RWPE1 (cell line): ENCODE results near the gene SESN2.

ENCODE experiments used
- CTCF ChIA-PET: fragments of 350-600 bp; sonication (Branson Sonifier 250); formaldehyde crosslinking; extraction: SDS; loops from one replicate; lab custom pipeline; 2021; lab: Yijun Ruan, JAX
- POLR2A ChIA-PET: fragments of 400-600 bp; formaldehyde crosslinking; extraction: SDS; loops from one replicate; lab custom pipeline; 2020; ENCODE audit warnings: antibody characterized with exemption; ENCODE audit not compliant: low non-redundant PET; lab: Yijun Ruan, JAX
- DNase-seq: peaks from one replicate; pipeline ENCODE4 v3.0.0; 2012; ENCODE audit warnings: low spot score
- H3K27ac ChIP-seq: fragments of 450-650 bp; 2 replicates; pipeline ENCODE4 v1.5.1; 2017
- TF ChIP-seq, protein P1 (sequence below): fragments of 450-650 bp; conservative IDR thresholded peaks from 2 replicates; pipeline ENCODE4 v1.5.1; 2017; ENCODE audit warnings: low read depth, mild to moderate bottlenecking

SESN2 gene, protein sequence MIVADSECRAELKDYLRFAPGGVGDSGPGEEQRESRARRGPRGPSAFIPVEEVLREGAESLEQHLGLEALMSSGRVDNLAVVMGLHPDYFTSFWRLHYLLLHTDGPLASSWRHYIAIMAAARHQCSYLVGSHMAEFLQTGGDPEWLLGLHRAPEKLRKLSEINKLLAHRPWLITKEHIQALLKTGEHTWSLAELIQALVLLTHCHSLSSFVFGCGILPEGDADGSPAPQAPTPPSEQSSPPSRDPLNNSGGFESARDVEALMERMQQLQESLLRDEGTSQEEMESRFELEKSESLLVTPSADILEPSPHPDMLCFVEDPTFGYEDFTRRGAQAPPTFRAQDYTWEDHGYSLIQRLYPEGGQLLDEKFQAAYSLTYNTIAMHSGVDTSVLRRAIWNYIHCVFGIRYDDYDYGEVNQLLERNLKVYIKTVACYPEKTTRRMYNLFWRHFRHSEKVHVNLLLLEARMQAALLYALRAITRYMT

DNA sequence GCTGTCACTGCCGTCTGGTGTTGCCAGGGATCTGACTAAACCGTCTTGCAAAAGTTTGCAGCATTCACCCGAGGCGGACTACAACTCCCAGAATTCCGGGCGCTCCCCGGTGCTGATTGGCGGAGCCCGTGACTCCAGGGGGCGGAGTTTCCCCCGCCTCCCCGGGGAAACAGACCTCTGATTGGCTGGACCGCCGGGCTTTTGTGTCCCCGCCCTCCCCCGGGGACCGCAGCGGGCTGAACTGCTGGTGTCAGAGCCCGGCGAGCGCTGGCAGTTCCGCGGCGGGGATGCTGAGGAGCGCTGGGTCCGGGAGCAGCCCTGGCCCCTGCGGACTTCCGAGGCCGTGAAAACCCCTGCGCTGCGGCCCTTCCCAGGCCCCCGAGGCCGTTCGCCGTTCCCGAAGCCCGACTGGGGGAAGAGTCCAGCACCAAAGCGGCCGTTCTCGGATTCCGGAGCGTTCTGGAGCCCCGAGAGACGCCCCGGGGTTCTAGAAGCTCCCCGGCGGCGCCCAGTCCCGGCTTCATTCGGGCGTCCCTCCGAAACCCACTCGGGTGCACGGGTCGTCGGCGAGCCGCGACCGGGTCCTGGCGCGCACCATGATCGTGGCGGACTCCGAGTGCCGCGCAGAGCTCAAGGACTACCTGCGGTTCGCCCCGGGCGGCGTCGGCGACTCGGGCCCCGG lies at the start of gene SESN2:
Gene SESN2 (plus strand): TSS at position 267 of the 682 bp plus-strand sequence. CDS start 330 bp downstream, at position 597.
- TF ChIP-seq, protein P1, sequence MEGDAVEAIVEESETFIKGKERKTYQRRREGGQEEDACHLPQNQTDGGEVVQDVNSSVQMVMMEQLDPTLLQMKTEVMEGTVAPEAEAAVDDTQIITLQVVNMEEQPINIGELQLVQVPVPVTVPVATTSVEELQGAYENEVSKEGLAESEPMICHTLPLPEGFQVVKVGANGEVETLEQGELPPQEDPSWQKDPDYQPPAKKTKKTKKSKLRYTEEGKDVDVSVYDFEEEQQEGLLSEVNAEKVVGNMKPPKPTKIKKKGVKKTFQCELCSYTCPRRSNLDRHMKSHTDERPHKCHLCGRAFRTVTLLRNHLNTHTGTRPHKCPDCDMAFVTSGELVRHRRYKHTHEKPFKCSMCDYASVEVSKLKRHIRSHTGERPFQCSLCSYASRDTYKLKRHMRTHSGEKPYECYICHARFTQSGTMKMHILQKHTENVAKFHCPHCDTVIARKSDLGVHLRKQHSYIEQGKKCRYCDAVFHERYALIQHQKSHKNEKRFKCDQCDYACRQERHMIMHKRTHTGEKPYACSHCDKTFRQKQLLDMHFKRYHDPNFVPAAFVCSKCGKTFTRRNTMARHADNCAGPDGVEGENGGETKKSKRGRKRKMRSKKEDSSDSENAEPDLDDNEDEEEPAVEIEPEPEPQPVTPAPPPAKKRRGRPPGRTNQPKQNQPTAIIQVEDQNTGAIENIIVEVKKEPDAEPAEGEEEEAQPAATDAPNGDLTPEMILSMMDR, result no peak
- ChIA-PET POLR2A (interaction anchor here (0.6 to 1.0 kb wide), 3 partner anchors 10 to 110 kb away, joined by 3 to 7 read pairs (median 3); no protein-coding TSS in a partner anchor), CTCF (interaction anchor here (1.5 kb wide), 1 partner anchor 11 kb away, joined by 14 read pairs; no protein-coding TSS in a partner anchor)
- H3K27ac ChIP-seq, result peak within 1 kb of the TSS; percentile 93
- peak; percentile 99 for DNase-seq

DNA sequence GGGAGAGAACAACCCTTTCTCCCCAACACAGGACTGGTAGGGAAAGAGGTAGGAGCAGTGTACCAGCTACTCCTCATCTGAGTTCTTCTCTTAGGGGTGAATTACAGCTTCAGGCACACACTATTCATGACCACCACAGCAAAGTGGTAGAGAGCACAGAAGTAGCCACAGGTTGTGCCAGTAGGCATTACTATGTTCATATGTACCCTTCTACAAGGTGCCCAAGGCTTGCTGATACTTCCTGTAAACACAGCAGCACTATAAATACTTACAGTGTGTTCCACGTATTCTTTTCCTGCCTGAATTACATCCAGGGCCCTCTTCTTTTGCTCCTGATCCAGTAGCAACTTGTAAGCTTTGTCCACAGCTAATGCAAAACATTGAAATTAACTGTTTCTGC lies 49.6 kb upstream of the SESN2 start:
- TF ChIP-seq, protein P1, result no peak
- no peak overlapping the region for H3K27ac ChIP-seq
- POLR2A ChIA-PET, result no interaction called here
- DNase-seq, result no peak
- CTCF ChIA-PET, result interaction anchor here (0.6 to 1.8 kb wide), 10 partner anchors 13 to 242 kb away, joined by 3 to 31 read pairs (median 4); partner anchors contain the start of gene EYA3

DNA sequence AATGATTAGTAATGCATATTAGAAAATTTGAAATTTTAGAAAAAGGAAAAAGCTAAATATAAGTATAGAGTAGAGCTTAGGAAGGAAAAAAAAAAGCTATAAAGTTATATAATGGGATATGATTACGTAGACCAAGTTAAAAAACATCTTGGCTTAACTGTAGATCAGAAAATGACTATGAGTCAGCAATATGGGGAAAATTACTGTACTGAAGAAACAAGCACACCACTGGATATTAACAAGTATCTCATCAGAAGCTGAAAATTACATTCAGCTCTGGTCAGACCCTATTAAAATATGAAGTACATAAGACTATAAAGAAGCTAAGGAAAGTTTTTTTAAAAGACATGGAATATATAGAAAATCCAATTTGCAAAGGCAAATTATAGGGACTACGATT lies 46.0 kb upstream of the SESN2 start:
- POLR2A ChIA-PET, result no interaction called here
- no peak overlapping the region for H3K27ac ChIP-seq
- TF ChIP-seq, protein P1, result no peak
- CTCF ChIA-PET, result interaction anchor here (0.5 to 3.2 kb wide), 3 partner anchors 35 to 355 kb away, joined by 3 to 13 read pairs (median 4); no protein-coding TSS in a partner anchor
- DNase-seq, result no peak

DNA sequence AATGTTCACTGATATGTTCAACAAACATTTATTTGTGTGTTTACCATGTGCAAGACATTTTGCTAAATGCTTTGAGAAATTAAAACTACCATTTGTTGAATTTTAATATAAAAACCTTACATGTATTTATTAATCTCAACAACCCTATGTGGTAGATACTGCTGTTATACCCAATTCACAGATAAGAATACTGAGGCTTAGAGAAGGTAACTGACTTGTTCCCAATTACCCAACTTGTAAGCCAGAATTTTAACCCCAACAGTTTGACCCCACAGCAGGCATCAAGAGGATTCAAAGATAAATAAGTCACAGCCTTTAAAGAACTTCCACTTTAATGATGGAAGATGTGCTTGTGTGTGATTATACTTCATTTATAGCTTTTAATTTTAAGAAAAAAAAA lies 30.2 kb upstream of the SESN2 start:
- TF ChIP-seq, protein P1, result no peak
- no peak for DNase-seq
- CTCF ChIA-PET, result no interaction called here
- no peak overlapping the region for H3K27ac ChIP-seq
- POLR2A ChIA-PET, result no interaction called here

DNA sequence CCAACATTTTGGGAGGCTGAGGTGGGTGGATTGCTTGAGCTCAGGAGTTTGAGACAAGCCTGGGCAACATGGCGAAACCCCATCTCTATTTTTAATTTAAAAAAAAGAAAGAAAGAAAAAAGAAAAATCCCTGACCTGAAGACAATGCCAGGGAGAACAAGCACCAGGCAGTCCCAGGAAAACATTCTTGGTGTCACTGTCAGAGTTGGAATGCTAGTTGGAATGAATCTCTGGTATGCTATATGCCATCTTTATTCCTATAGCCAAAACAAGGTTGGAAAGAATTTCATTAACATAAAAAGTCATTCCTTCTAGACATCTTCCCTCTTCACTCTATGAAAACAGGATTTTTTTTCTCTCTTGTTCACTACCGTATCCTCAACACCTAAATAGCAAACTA lies 29.3 kb upstream of the SESN2 start:
- H3K27ac ChIP-seq, result no peak overlapping the region; the same call in 1 of the 2 replicates
- TF ChIP-seq, protein P1, result no peak
- ChIA-PET POLR2A (no interaction called here), CTCF (no interaction called here)
- DNase-seq, result no peak
